ENCODE data around the gene MECP2.

DNA sequence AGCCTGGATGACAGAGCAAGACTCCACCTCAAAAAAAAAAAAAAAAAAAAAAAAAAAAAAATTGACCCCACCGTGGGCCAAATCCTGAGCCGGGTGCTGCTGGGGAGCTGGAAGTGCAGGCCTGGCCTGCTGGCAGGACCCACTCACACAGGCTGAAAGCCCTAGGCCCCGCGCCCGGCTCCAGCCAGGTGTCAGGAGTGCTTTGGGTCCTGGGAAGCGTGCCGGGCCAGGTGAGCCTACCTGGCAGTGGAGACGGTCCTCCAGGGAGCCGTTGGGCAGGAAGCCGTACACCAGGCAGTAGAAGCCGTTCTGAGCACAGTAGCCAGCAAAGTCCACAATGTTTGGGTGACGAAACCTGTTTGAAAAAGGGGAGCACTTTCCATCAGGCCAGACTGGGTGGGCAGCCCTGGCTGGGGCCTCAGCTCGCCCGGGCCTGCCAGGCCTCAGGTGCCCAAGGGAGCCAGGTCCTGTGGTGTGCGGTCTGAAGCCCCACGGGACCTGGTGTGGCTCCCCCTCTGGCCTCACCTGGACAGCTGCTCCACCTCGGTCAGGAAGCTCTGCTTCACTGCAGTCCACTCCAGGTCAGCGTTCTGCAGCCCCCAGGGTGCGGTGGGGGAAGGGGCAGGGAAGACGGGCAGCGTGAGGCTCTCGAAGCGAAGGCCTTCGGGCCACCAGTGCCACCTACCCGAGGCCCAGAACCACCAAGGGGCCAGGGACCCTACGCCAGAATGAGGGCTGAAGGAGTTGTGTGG lies 79.6 kb downstream of the MECP2 start:
- TF ChIP-seq, protein P1, sequence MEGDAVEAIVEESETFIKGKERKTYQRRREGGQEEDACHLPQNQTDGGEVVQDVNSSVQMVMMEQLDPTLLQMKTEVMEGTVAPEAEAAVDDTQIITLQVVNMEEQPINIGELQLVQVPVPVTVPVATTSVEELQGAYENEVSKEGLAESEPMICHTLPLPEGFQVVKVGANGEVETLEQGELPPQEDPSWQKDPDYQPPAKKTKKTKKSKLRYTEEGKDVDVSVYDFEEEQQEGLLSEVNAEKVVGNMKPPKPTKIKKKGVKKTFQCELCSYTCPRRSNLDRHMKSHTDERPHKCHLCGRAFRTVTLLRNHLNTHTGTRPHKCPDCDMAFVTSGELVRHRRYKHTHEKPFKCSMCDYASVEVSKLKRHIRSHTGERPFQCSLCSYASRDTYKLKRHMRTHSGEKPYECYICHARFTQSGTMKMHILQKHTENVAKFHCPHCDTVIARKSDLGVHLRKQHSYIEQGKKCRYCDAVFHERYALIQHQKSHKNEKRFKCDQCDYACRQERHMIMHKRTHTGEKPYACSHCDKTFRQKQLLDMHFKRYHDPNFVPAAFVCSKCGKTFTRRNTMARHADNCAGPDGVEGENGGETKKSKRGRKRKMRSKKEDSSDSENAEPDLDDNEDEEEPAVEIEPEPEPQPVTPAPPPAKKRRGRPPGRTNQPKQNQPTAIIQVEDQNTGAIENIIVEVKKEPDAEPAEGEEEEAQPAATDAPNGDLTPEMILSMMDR (IDR thresholded peaks at IDR 0.05), result no peak
- TF ChIP-seq POLR2AphosphoS5 (IDR thresholded peaks at IDR 0.05) (no peak), EP300 (IDR thresholded peaks at IDR 0.05) (no peak)

Data from esophagus muscularis mucosa (tissue), 4 donors.